Progenitor cell of endocrine pancreas (in vitro differentiated cells): ENCODE data around the gene KCNQ1OT1. TPM values are rescaled to one million over a fixed set of nuclear protein-coding genes. Genes with fewer than 3 reads are reported as not detected.

Experiments used
- DNase-seq: peaks from one replicate; pipeline ENCODE4 v3.0.0; 2021; ENCODE audit warnings: low spot score; ENCODE audit not compliant: unreplicated experiment
- H3K27ac Mint-ChIP-seq: 2 replicates; pipeline ENCODE4 v1.8.0; 2021; ENCODE audit warnings: mild to moderate bottlenecking, moderate library complexity, mixed read lengths
- H3K27me3 Mint-ChIP-seq: 2 replicates; pipeline ENCODE4 v1.8.0; 2021; ENCODE audit warnings: mixed read lengths
- H3K36me3 Mint-ChIP-seq: 2 replicates; pipeline ENCODE4 v1.8.0; 2022; ENCODE audit warnings: mixed read lengths; ENCODE audit not compliant: insufficient read depth
- H3K4me1 Mint-ChIP-seq: 2 replicates; pipeline ENCODE4 v1.8.0; 2021; ENCODE audit warnings: low read depth, mixed read lengths
- H3K4me3 Mint-ChIP-seq: 2 replicates; pipeline ENCODE4 v1.8.0; 2021; ENCODE audit warnings: low read depth, mild to moderate bottlenecking, moderate library complexity, mixed read lengths
- H3K9me3 Mint-ChIP-seq: 2 replicates; pipeline ENCODE4 v1.8.0; 2021; ENCODE audit warnings: low read depth, mixed read lengths
- total RNA-seq: library from RNA; stranded (reverse); gene quantifications from 2 replicates; pipeline ENCODE4 v1.2.1, GENCODE V29; 2021
- TF ChIP-seq, protein P1 (sequence below): fragments of 200-600 bp; sonication (generic); IDR thresholded peaks from one replicate; pipeline ENCODE4 v1.5.0; 2021; ENCODE audit warnings: antibody characterized with exemption, mild to moderate bottlenecking; ENCODE audit not compliant: unreplicated experiment

The KCNQ1OT1 gene
- total RNA-seq, 1 donor from 2014 or later, result 18.0 TPM

DNA sequence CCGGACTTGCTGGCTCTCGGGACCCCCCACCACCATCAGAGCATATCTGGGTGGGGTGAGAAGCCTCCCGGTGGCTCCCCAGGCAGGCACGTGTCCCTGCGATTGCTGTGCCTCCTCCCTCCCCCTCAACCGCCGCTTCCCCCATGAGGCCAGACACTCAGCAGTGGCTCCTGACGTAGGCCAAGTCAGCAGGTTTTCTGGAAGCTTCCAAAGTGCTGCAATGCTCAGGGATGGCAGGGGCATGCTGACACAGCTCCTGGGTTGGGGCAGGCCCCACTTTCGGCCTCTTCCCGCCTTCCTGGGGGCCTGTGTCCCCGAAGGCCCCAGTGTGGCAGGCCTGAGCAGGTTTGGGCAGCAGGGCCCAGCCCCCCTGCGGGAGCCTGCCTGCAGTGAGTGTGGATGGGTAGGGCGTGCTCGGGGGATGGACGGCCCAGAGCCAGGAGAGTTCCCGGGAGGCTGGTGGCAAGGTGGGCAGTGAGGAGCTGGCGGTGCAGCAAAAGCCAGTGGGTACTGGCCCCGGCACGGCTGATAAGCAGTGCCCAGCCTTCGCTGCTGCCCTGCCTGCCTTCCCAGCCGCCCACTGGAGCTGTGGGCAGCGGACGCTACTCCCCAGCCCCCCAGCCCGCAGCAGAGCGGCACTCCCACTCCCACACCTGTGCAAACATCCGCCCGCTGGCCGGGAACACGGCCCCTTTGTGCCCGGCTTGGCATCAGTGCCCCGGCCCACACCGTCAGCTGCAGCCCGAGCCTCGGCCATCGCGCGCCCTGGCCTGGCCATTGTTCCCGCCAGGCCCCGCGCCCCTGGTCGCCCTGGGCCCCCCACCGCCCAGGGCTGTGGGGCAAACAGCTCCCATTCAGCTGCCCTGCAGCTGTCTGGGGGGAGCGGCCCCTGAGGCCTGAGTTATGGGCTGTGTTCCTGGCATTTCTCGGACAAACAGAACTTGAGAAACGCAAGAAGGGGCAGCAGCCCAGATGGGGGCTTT, 125.0 kb downstream of the KCNQ1OT1 start:
- Mint-ChIP-seq H3K27ac (no peak overlapping the region), H3K27me3 (peaks cover 22% of the 10 kb centered on the region)

DNA sequence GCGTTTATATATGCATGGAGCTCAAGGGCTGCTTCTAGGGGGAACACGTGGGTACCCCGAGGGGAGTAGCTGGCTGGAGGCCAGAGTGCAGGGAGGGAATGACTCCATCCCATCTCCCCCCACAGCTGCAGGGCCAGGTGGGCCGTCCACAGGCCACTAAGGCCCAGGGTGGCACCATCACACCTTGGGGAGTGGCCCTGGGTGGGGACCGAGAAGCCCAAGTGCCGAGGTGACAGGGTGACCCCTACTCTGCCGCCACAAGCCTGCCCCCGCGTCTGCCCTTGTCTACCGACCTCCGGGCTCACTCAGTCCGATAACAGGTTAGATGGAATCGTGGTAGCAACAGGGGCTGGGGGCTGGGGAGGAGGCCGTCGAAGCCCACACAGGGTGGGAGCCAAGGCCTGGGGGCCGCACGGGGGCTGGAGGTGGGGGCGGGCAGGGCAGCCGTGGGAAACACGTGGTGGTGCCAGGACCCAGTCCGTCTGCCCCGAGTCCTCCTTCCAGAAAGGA, 125.7 kb downstream of the KCNQ1OT1 start:
- Mint-ChIP-seq H3K27ac (no peak overlapping the region), H3K27me3 (peaks cover 19% of the 10 kb centered on the region), H3K4me3 (no peak overlapping the region), H3K4me1 (no peaks in the 10 kb centered on the region), H3K36me3 (no peaks in the 10 kb centered on the region), H3K9me3 (no peaks in the 10 kb centered on the region)
- no peak for DNase-seq
- TF ChIP-seq, protein P1, sequence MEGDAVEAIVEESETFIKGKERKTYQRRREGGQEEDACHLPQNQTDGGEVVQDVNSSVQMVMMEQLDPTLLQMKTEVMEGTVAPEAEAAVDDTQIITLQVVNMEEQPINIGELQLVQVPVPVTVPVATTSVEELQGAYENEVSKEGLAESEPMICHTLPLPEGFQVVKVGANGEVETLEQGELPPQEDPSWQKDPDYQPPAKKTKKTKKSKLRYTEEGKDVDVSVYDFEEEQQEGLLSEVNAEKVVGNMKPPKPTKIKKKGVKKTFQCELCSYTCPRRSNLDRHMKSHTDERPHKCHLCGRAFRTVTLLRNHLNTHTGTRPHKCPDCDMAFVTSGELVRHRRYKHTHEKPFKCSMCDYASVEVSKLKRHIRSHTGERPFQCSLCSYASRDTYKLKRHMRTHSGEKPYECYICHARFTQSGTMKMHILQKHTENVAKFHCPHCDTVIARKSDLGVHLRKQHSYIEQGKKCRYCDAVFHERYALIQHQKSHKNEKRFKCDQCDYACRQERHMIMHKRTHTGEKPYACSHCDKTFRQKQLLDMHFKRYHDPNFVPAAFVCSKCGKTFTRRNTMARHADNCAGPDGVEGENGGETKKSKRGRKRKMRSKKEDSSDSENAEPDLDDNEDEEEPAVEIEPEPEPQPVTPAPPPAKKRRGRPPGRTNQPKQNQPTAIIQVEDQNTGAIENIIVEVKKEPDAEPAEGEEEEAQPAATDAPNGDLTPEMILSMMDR, result no peak

More for the DNA sequence above, 125.0 kb downstream of the KCNQ1OT1 start:
- Mint-ChIP-seq H3K4me1 (no peaks in the 10 kb centered on the region), H3K4me3 (no peak overlapping the region), H3K9me3 (no peaks in the 10 kb centered on the region), H3K36me3 (no peaks in the 10 kb centered on the region)
- no peak for DNase-seq
- TF ChIP-seq, protein P1, result no peak

DNA sequence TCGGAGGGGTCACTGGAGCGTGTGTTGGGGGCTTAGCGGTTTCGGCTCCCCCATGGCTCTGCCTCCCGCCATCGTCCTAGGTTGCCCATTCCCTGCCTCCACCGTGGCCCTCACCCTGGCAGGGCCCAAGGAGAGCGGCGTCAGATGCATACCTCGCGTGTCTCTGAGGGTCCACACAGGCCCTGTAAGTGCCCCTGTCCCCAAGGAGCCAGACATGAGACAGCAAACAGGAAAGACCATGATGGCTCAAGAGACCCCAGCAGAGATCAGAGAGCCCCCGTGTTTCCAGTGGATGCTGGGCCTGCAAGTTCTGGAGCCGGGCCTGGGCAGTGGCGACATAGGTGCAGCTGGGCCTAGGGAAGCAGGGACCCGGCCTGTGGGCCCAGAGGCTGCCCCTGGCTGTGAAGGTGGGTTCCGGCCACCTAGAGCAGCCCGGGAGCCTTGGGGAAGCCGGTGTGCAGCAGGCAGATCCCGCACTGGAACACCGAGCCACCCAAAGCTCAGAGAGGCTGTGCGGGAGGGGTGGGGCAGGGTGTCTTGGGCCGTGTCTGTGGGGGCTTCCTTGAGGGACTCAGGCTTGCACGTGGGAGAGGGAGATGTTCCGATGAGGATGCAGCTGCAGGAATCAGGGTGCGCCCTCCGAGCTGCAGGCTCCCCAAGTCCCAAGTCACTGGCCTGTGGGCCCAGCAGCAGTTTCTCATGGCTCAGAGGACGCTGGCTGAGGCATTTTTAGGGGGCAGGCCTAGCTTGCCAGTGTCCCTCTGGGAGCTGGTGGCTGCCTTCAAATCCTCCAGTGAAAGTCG, 126.4 kb downstream of the KCNQ1OT1 start:
- Mint-ChIP-seq H3K9me3 (no peaks in the 10 kb centered on the region), H3K27ac (no peak overlapping the region), H3K36me3 (no peaks in the 10 kb centered on the region), H3K27me3 (peaks cover 15% of the 10 kb centered on the region), H3K4me3 (no peak overlapping the region), H3K4me1 (no peaks in the 10 kb centered on the region)
- TF ChIP-seq, protein P1, result no peak
- no peak for DNase-seq

DNA sequence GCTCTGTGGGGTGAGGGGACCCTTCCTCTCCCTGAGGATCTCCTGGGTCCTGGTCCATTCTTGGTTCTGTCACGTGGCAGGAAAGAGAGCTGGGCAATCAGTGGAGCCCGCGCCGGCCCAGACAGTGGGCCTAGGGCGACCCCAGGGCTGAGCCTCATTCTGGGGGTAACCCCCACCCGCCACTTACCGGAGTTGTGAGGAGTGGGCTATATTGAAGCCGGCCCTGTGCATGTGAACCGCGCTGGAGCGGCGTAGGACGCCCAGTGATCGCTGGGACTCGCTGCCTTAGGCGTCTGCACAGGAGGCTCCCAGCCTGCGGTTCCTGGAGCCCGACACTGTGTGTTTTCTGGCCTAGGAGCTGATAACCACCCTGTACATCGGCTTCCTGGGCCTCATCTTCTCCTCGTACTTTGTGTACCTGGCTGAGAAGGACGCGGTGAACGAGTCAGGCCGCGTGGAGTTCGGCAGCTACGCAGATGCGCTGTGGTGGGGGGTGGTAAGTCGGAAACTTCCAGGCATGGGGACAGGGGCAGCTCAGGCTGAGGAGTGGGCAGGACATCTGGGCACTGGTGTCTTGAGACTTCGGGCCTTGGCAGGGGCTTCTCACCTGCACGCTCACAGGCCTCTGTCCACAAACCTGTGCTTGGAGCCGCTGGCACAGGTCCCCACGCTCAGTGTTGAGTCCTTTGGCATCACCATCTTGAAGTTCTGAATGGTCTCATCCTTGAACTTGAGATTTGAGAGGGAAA, 127.1 kb downstream of the KCNQ1OT1 start:
- no peaks in the 10 kb centered on the region for H3K9me3 Mint-ChIP-seq
- TF ChIP-seq, protein P1, result no peak
- peaks cover 15% of the 10 kb centered on the region for H3K27me3 Mint-ChIP-seq
- DNase-seq, result no peak
- H3K4me1 Mint-ChIP-seq, result peaks cover under 1% of the 10 kb centered on the region
- H3K4me3 Mint-ChIP-seq, result no peak overlapping the region
- no peaks in the 10 kb centered on the region for H3K36me3 Mint-ChIP-seq
- H3K27ac Mint-ChIP-seq, result no peak overlapping the region
